Tongue (tissue), 2 donors: ENCODE results near the gene HNRNPCL4. TPM values are rescaled to one million over a fixed set of nuclear protein-coding genes. Genes with fewer than 3 reads are reported as not detected.
"Not testable (repeated sequence)": the region's sequence is repeated elsewhere in the genome, so short reads cannot be mapped to it uniquely, and the experiment has no call there.

Experiments
- DNase-seq: peaks from one replicate; pipeline ENCODE4 v3.0.0-alpha.2; 2015
- total RNA-seq: library from RNA; depleted of rRNA; stranded (reverse); fragments of >200 nt; gene quantifications from one replicate; pipeline ENCODE4 v1.2.3, GENCODE V29; 2014

Gene HNRNPCL4
- not detected for total RNA-seq

GRCh38 chr1:13165531-13165930 lies at the start of gene HNRNPCL4:
TSS of gene HNRNPCL4 (minus strand) at chr1:13165631. CDS start at chr1:13165467, 164 bp downstream.
- DNase-seq: not testable (repeated sequence)

- not testable (repeated sequence) for DNase-seq
Observed at GRCh38 chr1:13208712-13209111, 43.3 kb upstream of the HNRNPCL4 start.

GRCh38 chr1:13201309-13201708 lies 35.9 kb upstream of the HNRNPCL4 start, which contains the start of gene PRAMEF13:
TSS of gene PRAMEF13 (minus strand) at chr1:13201409. CDS start at chr1:13199589, 1,820 bp downstream.
- not testable (repeated sequence) for DNase-seq

DNA sequence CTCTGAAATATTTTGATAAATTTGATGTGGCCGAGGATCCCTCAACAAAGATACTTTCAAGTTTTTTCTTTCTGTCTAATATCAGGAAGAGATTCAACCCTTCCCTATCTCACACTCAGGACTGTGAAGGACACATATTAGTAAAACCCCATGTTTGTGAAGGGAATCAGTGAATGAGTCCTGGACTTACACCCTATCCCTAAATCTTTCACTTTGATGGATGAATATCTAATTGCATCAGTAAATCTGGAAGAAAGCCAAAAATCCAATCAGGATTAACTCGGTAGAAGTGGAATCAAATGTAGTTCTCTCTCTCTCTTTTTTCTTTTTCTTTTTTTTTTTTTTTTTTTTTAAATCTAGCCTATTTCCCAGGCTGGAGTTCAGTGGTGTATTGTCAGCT lies 6.1 kb upstream of the HNRNPCL4 start, which contains the start of gene PRAMEF9:
TSS of gene PRAMEF9 (plus strand) at position 301 of the 400 bp plus-strand sequence. CDS start 3,433 bp downstream, outside the sequence.
- not testable (repeated sequence) for DNase-seq

DNA sequence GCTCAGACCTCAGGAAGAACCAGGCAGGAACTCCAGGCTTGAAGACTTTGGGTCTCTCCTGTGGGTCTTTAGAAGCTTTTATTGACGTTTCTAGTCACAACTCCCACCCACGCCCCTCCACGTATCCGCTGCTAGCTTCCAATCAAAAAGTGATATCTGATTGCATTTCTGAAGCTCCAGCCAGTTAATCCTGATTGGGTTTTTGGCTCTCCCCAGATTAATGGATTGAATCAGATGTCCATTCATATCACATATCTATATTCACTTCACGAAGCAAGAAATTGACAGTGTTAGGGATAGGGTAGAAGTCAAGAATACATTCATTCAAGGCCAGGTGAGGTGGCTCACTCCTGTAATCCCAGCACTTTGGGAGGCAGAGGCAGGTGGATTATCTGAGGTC lies 9.5 kb downstream of the HNRNPCL4 start, which contains the start of gene PRAMEF26:
TSS of gene PRAMEF26 (minus strand) at position 101 of the 400 bp plus-strand sequence. CDS start 2,914 bp downstream, outside the sequence.
- not testable (repeated sequence) for DNase-seq

GRCh38 chr1:13116754-13117153 lies 48.7 kb downstream of the HNRNPCL4 start, which contains the start of gene HNRNPCL2:
TSS of gene HNRNPCL2 (minus strand) at chr1:13116854. CDS start at chr1:13116400, 454 bp downstream.
- not testable (repeated sequence) for DNase-seq

Other genes starting within 250 kb of the HNRNPCL4 start
- not detected for gene PRAMEF7, start 249.0 kb downstream of the HNRNPCL4 start, total RNA-seq
- gene PRAMEF6, start 218.1 kb downstream of the HNRNPCL4 start, total RNA-seq: not detected
- gene PRAMEF27, start 109.1 kb downstream of the HNRNPCL4 start, total RNA-seq: not detected
- gene HNRNPCL3, start 104.9 kb downstream of the HNRNPCL4 start, total RNA-seq: not detected
- gene PRAMEF25, start 94.9 kb downstream of the HNRNPCL4 start, total RNA-seq: not detected
- gene HNRNPCL2, start 48.8 kb downstream of the HNRNPCL4 start, total RNA-seq: not detected
- gene PRAMEF26, start 9.6 kb downstream of the HNRNPCL4 start, total RNA-seq: not detected
- not detected for gene PRAMEF9, start 6.2 kb upstream of the HNRNPCL4 start, total RNA-seq
- not detected for gene PRAMEF13, start 35.8 kb upstream of the HNRNPCL4 start, total RNA-seq
- gene PRAMEF18, start 60.5 kb upstream of the HNRNPCL4 start, total RNA-seq: not detected
- not detected for gene PRAMEF5, start 88.6 kb upstream of the HNRNPCL4 start, total RNA-seq
- gene PRAMEF8, start 119.5 kb upstream of the HNRNPCL4 start, total RNA-seq: not detected
- gene PRAMEF33, start 137.9 kb upstream of the HNRNPCL4 start, total RNA-seq: not detected
- gene PRAMEF15, start 149.9 kb upstream of the HNRNPCL4 start, total RNA-seq: not detected
- gene PRAMEF14, start 181.5 kb upstream of the HNRNPCL4 start, total RNA-seq: not detected
- gene PRAMEF19, start 206.3 kb upstream of the HNRNPCL4 start, total RNA-seq: not detected
- gene PRAMEF17, start 224.0 kb upstream of the HNRNPCL4 start, total RNA-seq: not detected
- gene PRAMEF20, start 244.8 kb upstream of the HNRNPCL4 start, total RNA-seq: not detected